GM19025 (cell line): Measurements from ENCODE around the gene ZNF814.
"Not testable (repeated sequence)": the region's sequence is repeated elsewhere in the genome, so short reads cannot be mapped to it uniquely, and the experiment has no call there.

ENCODE experiments used
- ATAC-seq: cut with Tn5 transposase; IDR thresholded peaks from one replicate; pipeline ENCODE4 v1.9.1; 2021; ENCODE audit warnings: mild to moderate bottlenecking, low read depth, moderate library complexity; ENCODE audit not compliant: unreplicated experiment

ZNF814 gene

DNA sequence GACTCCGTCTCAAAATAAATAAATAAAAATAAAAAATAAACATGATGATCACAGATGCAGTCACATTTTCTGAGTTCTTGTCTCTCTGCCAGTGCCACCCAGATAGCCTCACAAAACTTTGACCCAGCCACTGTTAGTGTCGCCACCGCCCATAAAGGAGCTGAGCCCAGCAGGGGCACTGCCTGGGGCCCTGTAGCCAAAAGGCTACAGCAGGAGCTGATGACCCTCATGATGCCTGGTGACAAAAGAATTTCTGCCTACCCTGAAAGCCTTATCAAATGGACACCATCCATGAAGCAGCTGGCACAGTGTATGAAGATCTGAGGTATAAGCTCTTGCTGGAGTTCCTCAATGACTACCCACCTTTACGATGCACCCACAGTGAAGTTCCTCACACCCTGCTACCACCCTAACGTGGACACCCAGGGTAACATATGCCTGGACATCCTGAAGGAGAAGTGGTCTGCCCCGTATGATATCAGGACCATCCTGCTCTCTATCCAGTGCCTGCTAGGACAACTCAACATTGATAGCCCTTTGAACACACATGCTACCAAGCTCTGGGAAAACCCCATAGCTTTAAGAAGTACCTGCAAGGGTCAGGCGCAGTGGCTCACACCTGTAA lies 20.9 kb downstream of the ZNF814 start:
- ATAC-seq = no peak

- ATAC-seq = not testable (repeated sequence)
Measured at GRCh38 chr19:57862351-57862750, 26.5 kb downstream of the ZNF814 start.

GRCh38 chr19:57854117-57854516 lies 34.7 kb downstream of the ZNF814 start:
- not testable (repeated sequence) for ATAC-seq

DNA sequence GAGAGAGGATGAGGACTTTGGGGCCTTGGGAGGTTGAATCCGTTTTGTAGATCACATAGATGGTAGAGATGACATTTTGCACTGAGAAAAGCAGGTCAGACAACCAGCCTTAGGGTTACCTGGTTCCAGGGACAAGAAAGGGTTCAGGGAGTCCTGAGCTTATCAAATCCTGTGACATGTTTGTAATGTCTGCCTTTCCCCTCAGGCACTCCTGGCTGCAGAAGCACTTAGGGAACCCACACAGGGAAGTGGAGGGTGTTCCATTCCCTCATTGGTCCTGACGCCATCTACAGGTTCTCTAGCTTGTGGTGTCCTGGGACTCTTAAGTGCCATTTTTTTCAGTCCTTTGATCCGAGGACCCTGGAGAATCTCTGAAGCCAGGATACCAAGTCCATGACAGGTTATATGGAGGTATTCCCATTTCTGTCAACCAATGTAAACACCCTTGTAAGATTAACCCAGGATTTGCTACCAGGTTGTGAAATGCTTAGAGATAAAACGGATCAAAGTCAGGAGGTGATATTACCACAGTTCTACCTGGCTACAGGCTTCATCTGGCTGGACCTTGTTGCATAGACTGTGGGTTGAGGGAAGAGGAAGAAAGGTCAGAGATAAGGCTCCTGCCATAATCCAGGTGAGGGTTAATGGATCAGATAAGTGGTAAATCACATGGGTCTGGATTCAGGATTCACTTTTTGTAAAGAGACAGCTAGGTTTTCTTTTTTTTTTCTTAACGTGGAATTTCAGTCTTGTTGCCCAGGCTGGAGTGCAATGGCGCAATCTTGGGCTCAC lies 36.8 kb downstream of the ZNF814 start:
- ATAC-seq = not testable (repeated sequence)

DNA sequence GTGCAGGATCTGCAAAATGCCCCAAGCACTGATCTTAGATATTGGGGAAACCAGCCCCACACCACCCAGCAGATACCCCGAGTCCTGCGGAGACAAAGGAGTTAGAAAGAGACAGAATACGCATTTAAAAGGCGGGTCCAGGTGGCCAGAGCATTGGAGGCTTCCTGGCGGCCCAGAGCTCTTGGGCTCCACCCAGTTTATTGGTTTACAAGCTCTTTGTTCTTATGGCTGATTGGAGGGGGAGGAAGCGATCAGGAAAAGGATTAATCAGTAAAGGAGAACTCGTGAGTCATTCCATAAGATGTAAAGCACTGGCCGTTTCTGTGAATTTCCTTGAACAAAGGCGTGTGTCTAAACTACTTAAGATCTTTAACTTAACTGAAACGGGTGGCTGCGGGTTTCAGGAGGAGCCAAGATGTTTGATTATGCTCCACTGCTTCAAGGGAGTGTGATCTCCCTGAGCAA lies 38.3 kb downstream of the ZNF814 start:
- ATAC-seq = no peak

GRCh38 chr19:57849666-57850473 lies 39.0 kb downstream of the ZNF814 start, which contains the start of gene ZNF587:
Gene ZNF587 (plus strand): TSS chr19:57849859. CDS start chr19:57850039, 180 bp downstream.
- peak; percentile 97 for ATAC-seq

DNA sequence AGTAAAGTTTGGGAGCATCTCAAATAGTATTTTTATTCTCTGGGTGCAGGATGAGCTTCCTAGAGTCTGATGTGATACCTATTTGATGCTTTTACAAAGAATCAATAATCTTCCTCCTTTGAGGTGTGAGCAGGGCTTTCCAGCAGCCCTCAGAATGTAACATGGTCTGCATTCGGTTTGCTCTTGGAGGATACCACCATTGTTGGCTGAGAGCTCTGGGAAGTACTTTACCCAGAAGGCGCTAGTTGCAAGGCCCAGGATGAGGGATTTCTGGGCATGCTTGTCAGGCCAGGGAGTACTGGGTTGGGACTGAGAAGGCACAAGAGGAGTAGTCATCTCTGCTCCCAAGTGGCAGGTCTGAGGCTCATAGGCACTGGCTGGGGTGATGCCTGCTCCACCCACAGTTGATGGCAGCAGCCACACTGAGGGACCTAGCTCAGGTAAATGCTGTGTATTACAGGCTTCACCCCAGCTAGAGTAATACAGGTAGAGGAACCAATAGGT lies 39.6 kb downstream of the ZNF814 start:
- not testable (repeated sequence) for ATAC-seq

DNA sequence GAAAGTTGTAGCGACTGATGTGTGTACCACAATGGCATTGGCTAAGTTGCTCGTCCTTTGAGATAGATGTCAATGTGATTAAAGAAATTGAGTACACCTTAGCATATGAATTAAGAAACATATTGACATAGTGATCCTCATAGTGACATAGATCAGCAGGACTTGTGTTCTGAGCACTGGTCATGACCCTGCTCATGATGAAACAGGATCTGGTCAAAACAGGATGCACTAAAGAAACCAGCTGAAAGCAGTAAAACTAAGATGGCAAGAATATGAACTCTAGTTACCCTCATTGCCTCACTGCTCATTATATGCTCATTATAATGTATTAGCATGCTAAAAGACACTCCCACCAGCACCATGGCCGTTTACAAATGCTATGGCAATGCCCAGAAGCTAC lies 41.7 kb downstream of the ZNF814 start:
- ATAC-seq = not testable (repeated sequence)

GRCh38 chr19:57841122-57841763 lies 47.6 kb downstream of the ZNF814 start:
- no peak for ATAC-seq

DNA sequence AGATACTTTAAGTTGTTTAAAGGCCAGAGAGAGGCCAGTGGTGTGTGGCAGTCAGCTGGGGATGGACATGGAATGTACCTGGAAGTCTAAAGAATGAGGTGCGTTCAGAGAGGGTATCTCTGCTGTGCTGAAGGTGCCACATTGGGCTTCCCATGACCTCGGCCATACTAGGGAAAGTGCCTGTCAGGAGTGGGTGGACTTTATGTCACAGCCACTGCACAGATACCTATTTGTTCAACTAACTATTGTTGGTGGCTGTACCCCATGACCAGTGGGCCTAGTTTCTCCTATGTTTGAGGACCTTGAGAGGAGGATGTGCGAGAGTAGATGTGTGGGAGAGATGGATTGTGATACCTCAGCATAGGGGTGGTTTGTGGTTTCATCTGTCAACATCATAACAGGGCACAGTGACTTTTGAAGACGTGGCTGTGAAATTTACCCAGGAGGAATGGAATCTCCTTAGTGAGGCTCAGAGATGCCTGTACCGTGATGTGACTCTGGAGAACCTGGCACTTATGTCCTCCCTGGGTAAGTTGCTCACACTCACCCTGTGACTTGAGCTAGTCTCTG lies 50.1 kb downstream of the ZNF814 start:
- not testable (repeated sequence) for ATAC-seq

DNA sequence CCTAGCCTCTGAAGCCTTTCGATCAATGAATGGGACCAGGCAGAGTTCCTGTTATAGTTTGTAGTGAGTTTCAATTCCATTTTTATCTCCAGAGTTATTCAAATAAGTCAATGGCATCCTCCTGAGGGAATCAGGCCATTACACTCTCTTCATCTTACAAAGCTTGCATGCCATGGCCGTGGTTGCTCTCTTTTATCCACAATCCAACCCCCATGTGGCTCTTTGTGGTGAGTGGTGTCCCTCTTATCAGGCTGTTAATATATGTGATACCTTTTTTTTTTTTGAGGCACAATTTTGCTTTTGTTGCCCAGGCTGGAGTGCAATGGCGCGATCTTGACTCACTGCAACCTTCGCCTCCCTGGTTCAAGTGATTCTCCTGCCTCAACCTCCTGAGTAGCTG lies 51.8 kb downstream of the ZNF814 start:
- ATAC-seq = not testable (repeated sequence)

GRCh38 chr19:57830071-57830602 lies 58.7 kb downstream of the ZNF814 start, which contains the start of gene ZNF587B:
Gene ZNF587B (plus strand): TSS chr19:57830299. CDS start chr19:57830529, 230 bp downstream.
- no peak for ATAC-seq

DNA sequence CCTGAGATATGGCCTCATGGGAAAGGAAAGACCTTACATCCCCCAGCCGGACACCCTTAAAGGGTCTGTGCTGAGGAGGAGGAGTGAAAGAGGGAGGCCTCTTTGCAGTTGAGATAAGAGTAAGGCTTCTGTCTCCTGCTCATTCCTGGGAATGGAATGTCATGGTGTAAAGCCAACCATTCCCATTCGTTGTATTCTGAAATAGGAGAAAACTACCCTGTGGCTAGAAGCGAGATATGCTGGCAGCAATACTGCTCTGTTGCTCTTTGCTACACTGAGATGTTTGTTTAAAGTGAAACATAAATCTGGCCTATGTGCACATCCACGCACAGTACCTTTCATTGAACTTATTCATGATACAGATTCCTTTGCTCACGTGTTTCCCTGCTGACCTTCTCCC lies 59.5 kb downstream of the ZNF814 start:
- ATAC-seq = no peak

DNA sequence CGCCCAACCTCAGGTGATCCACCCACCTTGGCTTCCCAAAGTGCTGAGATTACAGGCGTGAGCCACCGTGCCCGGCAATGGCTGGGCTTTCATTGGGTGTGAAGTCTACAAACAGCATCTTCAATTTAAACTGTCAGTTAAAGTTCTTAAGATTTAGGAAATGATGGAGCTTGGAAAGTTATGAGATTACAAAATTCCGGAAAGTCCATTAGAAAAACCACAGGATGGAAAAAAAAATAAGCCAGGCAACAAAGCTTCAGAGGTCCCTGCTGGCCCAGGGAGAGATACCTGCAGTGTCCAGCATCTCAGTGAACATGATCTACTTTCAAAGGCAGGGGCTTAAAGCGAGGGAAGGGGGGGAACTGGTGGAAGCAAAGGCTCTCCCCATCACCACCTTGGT lies 63.3 kb downstream of the ZNF814 start:
- no peak for ATAC-seq

DNA sequence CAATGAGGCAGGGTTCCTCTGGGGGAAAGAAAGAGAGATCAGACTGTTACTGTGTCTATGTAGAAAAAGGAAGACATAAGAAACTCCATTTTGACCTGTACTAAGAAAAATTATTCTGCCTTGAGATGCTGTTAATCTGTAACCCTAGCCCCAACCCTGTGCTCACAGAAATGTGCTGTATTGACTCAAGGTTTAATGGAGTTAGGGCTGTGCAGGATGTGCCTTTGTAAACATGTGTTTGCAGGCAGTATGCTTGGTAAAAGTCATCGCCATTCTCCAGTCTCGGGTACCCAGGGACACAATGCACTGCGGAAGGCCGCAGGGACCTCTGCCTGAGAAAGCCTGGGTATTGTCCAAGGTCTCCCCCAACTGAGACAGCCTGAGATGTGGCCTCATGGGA lies 65.2 kb downstream of the ZNF814 start:
- not testable (repeated sequence) for ATAC-seq

GRCh38 chr19:57823155-57823554 lies 65.7 kb downstream of the ZNF814 start:
- not testable (repeated sequence) for ATAC-seq

DNA sequence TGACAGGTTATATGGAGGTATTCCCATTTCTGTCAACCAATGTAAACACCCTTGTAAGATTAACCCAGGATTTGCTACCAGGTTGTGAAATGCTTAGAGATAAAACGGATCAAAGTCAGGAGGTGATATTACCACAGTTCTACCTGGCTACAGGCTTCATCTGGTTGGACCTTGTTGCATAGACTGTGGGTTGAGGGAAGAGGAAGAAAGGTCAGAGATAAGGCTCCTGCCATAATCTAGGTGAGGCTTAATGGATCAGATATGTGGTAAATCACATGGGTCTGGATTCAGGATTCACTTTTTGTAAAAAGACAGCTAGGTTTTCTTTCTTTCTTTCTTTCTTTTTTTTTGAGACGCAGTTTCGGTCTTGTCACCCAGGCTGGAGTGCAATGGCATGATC lies 67.3 kb downstream of the ZNF814 start:
- not testable (repeated sequence) for ATAC-seq

- not testable (repeated sequence) for ATAC-seq
Measured at GRCh38 chr19:57821095-57821494, 67.7 kb downstream of the ZNF814 start.

- no peak for ATAC-seq
Measured at GRCh38 chr19:57820599-57820998, 68.2 kb downstream of the ZNF814 start.
